ENCODE data around the gene ST6GAL2. TPM values are rescaled to one million over a fixed set of nuclear protein-coding genes. Genes with fewer than 3 reads are reported as not detected.

Gene ST6GAL2
- total RNA-seq, 1 experiment from 2014 or later: not detected

DNA sequence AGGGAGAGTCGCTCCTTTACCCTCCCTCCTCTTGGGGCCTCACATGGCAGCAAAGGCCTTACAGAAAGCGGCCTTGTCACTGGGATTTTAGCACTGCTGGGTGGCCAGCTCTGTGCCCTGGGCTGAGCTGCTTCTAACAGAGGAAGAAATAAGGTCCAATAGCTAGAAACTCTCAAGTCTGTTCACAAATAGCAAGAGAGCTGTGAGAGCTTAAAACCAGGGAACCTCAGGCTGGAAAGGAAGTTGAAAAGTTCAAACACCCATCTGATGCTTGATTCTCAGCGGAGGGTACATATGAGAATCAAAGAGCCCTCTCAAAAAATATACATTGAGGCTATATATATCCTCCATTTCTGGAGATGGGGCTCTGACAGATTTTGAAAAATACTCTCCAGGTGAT is 54.7 kb downstream of the ST6GAL2 start:
- no peak for DNase-seq (ENCODE audit: extremely low read depth, low read depth)

DNA sequence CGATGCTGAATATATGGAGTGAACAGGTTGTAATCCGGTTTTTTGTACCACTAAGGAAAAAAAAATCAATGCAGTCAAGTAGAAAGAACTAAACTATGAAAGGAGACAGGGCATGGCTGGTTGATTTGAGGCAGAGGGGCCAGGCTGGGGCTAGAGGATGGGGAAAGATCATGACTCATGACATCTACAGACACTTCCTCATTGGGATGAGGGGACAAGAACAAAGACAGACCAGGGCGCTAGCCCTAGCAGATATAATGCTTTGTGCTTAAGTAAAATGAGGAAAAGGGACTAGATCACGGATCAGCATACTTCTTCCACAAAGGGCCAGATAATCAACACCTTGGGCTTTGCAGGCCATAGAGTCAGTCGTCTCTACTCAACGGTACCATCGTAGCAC is 55.8 kb downstream of the ST6GAL2 start:
- no peak for DNase-seq (ENCODE audit: extremely low read depth, low read depth)

DNA sequence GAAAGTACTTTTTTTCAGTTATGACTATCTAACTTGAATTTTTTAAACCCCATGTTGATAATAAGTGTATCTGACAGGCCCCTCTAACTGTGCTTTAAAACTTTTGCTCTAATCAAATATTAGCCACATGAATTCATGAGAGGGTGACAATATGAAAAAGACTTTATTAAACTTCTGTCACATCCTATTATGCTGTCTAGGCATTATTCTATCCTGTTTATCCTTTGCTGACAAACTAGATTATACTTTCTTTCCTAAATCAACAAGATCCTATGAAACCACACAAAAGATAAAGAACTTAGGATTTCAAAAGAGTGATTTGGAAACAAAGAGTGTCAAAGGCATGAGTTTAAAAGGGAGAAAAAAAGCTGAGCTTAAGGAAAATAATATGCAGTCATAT is 57.8 kb downstream of the ST6GAL2 start:
- no peak for DNase-seq (ENCODE audit: extremely low read depth, low read depth)

DNA sequence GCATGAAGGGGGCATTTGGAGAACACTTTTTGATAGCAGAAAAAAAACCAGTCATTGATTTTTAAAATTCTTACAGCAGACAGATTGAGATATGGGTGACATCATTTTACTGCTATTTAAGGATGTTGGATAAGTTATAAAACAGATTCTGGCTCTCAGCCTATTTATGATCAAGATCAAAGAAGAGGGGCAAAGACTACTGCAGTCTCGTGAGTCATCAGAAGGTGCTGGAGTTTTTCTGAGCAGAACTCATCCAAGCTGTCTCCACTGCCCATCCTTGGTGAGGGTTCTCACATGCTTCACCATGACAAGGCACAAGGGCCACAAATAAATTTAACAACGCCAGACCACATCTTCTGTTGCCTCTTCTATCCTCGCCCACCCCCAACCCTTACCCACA is 58.8 kb downstream of the ST6GAL2 start:
- DNase-seq (ENCODE audit: extremely low read depth, low read depth): no peak

DNA sequence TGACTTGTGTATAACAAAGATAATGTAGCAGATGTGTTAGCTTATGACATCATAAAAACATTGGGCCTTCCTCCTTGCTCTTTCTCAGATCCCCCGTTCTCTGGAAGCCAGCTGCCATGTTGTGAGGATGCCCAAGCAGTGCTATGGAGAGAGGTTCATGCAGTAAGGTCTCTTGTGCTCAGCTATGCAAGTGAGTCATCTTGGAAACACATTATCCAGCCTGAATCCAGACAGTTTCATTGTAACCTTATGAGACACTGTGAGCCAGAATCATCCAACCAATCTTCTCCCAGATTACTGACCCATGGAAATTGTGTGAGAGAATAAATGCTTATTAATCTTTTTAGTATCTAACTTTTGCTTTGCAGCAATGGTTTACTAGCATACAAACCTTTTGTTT is 60.8 kb downstream of the ST6GAL2 start:
- no peak for DNase-seq (ENCODE audit: extremely low read depth, low read depth)

DNA sequence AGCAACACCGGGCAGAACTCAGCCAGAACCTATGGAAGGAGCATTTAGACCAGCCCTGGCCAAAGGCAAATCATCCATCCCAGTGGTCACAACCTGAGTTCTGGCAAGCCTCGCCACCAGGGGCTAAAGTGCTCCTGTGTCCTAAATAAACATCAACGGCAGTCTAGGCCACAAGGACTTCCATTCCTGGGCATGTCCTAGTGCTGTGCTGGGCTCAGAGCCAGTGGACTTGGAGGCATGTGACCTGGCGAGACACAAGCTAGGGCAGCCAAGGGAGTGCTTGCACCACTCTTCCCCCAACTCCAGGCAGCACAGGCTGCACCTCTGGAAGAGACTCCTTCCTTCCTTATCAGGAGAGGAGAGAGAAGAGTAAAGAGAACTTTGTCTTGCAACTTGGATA is 69.0 kb downstream of the ST6GAL2 start:
- DNase-seq (ENCODE audit: extremely low read depth, low read depth): no peak

DNA sequence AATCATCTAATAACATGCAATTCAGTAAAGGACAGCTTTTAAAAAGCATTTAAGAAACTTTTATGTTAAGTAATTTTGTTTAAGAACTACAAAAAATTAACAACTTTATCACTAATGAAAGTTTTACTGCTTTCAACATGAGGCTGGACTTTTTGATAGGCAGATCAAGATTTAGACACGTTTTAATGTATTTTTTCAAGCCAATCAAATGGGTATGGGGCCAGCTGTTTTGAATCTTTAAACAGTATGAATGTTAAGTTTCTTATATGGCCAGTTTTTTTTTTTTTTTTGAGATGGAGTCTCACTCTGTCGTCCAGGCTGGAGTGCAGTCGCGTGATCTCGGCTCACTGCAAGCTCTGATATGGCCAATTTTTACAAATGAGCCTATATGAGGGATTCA is 73.1 kb downstream of the ST6GAL2 start:
- DNase-seq (ENCODE audit: extremely low read depth, low read depth): no peak

DNA sequence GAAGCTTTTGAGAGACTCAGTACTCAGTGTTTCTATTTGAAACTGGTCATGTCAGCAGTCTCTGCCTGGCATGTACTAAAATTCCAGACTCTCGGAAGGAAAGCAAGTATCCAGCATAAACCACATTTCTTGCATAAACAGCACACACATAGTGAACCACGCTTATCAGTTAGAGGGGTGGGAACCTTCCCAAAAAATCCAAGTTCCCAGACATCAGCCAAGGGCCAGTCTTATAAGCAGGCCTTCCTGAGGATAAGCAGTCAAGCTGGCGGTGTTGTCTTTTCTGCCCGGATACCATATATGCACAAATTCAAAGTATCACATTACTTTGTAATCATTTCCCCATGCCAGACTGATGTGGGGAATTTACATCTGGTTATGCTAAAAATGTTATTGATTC is 73.6 kb downstream of the ST6GAL2 start:
- DNase-seq (ENCODE audit: extremely low read depth, low read depth): no peak

DNA sequence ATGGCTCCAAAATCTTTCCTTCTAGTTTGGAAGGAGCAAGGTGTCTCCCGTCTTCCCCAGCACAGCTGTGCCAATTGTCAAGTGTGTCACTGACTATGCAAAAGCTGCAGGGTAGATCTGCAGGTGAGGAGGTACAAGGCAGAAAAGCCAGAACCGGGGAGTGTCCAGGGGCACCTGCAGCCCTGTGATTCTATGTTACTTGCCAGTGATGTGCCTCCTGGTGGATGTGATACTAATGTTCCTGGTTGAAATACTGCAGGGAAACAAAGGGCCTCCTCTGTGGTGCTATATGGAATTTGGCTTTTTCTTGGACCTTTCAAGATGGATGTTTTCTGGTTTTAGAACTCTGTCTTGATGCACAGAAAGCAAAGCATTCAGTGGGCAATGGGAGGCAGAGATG is 80.3 kb downstream of the ST6GAL2 start:
- no peak for DNase-seq (ENCODE audit: extremely low read depth, low read depth)

DNA sequence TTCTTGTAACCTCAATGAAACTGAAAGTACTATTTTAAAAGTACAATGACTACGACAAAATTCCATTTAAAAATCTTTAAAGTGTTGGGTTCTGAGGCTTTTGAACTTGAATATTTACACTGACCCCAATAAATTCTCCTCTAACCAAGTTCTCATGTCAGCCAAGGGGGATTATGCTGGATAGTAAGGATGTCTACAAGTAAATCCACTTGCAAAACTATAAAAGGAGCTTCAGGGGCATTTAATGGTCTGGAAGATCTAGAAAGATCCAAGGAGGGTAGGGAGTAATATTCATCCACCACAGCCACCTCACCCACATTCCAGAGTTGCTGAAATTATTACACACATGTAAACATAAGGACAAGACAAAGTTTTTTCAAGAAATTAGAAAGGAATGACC is 81.8 kb downstream of the ST6GAL2 start:
- no peak for DNase-seq (ENCODE audit: extremely low read depth, low read depth)

DNA sequence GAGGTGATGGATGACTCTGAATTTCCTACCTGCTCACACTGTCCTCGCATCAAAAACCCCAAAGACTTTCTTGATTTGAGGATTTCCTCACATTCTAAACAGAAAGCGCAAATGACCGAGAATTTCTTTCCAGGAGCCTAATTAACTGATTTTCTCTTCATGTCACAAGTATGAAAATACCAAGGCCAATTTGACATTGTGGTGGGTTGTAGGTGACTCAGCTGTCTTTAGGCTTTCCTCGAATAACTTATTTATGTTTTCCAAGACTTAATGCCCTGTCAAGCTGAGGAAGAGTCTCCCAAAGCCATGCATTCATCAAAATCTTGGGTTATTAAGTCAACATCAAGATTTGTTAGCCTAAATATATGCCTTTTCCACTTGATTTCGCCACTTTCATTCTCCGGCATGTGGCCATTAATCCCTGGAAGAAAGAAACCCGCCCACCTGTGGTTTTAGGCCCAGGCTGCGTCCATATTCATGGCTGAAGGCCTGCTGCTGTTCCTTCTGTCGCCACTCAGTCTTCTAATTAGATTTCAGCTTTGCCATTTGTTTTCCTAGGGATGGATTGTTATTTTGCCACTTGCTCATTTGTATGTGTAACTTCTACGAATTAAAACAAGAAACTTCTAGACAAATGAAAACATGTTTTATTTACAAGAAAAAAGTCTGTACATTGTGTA is 84.9 kb downstream of the ST6GAL2 start:
- no peak for DNase-seq (ENCODE audit: extremely low read depth, low read depth)

DNA sequence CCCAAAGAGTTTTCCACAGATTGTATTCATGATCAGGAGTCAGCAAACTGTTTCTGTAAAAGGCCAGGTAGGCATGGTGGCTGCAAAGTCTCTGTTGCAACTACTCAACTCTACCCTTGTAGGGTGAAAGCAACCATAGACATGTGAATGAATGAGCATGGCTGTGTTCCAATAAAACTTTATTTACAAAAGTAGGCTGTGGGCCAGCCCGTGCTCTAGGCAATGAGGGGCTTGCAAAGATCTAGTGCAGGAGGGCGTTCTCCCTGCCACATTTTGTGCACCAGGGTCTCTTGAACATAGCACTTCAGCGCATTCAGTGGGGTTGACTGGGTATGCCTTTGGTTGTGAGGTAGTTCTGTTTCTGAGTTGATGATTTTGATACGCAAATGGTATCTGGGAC is 85.8 kb downstream of the ST6GAL2 start:
- DNase-seq (ENCODE audit: extremely low read depth, low read depth): no peak

DNA sequence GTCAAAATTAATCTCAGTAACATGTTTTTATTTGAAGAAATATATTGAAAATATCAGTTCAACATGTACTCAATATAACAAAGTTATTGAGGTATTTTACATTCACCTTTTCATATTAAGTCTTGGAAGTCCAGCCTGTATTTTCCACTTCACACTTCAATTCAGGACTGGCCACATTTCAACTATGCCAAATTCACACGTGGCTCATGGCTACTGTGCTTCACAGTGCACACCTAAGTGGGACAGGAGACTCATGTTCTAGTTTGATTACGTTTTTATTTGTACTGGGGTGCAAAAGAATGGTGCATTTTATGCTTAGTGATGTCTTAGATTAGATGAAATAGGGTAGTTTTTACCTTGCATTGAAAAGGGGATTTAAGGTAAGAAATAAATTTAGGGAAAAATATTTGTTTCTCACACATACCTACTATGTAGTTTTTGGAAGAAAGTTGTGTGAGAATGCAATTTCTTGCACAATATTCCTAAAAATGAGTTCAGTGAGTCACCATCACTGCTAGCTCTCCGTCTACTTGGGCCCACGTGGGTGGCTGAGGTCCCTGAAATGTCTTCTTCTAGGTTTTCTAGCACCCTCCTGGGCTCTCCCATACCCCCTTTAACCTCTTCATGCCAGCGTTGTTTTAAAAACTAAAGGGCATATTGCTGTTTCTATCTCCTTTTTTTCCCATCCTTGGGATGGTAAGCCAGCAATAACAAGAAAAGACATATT is 87.0 kb downstream of the ST6GAL2 start:
- no peak for DNase-seq (ENCODE audit: extremely low read depth, low read depth)

DNA sequence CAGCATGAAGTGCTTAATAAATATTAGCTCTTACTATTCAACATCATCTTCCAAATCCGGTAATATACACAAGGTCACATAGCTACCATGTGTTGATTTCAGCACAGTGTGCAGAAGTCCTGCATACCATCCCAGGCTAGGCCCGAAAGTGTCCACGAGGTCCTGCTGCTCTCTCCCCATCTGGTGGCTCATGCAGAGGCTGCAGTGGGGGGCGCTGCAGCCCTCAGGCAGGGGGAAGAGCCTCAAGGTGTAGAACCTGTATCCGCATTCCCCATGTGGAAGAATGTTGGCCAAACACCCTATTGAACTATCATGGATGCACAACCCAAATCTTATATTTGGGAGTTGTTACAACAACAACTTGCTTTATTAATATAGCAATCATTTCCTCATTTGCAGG is 88.5 kb downstream of the ST6GAL2 start:
- DNase-seq (ENCODE audit: extremely low read depth, low read depth): no peak

DNA sequence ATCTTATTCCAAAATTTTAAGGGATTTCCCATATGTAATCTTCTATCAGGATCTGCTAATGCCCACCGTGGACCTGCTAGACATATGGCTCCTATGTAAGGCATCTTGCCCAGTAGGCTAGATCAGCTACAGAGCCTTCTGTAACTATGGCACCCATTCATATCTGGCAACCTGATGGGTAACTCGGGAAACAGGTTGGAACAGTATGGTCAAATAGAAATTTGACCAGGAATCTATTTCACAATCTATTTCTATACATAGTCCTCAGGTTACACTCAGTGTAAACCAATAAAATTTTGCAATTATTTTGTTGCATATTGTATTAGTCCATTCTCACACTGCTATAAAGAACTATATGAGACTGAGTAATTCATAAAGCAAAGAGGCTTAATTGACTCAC is 93.3 kb downstream of the ST6GAL2 start:
- no peak for DNase-seq (ENCODE audit: extremely low read depth, low read depth)

DNA sequence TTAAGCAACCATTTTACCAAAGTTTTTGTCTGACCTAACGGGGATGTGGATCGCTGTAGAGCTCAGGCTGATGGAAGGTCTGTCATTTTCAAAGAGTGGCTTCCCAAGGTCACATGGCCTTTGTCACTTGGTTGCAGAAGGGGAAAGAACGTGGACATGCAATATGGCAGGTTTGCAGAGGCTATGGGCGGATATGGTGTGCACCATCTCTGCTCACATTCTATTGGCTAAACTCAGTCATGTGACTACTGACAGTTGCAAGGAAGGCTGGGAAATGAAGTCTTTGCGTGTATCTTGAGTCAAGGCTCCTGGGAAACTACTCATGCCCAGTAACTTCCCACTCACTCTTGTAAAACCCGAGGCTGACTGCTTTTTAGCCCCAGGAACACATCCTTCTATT is 96.8 kb downstream of the ST6GAL2 start:
- no peak for DNase-seq (ENCODE audit: extremely low read depth, low read depth)

DNA sequence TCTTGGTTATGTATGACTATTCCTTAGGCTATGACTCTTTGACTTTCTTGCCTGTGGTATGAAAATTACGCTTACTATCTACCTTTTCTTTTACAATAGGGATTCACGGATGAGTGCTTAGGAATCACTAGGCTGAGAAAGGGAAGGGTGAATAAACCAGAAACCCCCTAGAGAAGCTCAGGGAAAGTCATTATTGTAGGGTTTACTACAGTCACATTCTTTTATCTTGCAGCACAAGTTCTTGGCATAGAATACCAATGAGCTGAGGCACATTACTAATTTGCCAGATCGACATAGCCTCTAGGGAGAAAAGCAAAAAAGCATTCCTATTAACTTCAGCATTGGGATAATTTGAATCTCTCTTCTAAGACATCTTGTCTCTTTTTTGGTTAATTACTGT is 103.3 kb downstream of the ST6GAL2 start:
- DNase-seq (ENCODE audit: extremely low read depth, low read depth): no peak

DNA sequence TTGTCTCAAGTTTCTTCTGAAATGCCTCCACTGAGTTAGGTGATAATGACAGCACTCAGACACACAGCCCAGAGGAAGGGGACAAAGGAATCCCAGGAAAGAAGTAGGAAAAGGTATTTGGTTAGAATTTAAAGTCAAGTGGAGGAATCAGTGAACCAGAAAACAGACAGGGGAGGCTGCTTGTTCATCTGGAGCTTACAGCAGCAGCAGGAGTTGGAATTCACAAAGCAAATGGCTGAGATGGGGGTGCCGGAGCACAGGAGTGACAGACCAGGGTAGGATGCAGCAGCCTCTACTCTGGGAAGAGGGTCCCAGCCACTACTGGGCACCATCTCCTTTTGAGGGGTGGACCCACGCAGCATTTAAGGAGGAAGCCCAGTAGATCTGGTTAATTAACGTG is 104.8 kb downstream of the ST6GAL2 start:
- DNase-seq (ENCODE audit: extremely low read depth, low read depth): no peak

DNA sequence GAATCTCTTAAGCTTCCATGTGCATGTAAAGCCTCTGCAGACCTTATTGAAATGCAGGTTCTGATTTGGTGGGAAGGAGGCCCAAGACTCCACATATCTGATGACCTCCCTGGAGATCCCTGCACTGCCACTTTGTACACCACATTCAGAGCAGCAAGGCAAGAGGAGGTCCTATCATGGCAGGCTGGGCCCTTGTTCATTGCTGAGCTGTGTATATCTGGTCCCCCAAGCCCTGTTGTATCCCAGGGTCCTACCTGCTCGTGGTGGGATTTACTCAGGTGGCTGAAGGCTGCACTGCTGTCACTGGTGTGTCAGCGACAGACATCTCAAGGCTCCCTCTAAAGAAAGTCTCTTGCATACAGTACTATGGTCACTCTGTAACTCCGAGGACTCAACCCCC is 114.2 kb downstream of the ST6GAL2 start:
- no peak for DNase-seq (ENCODE audit: extremely low read depth, low read depth)

DNA sequence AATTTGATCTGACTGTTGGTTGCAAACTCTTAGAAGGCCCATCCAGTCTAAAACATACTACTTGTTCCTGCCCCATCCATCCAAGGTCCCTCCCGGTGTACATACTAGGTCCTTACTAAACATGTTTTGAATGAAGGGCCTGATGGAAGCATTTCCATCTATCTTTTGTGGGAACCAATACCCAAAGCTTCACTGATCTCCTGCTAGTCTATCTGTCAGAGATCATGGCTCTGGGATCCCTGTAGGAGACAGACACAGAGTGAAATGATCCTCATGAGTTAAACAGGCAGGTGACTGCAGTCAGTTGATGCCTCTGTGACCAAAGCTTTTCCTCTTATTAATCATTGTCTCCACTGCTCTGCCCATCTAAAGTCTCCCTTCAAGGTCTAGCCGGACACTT is 115.0 kb downstream of the ST6GAL2 start:
- no peak for DNase-seq (ENCODE audit: extremely low read depth, low read depth)

DNA sequence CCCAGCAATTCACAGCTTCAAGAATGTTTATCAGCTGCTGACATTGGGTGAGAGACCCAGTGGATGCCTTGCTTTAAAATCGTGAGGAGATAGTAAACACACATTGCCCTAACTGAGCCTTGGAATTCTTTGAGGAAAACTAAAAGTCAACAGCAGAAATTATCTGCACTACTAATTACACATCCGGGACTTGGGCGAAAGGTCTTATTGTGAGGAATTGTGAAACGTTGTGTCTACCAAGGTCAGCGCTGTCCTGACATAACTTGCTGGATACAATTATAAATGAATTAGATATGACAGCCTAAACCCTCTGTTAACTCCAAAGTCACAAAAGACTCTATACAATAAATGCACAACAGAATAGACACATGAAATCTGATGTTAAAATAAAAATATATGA is 121.4 kb downstream of the ST6GAL2 start:
- DNase-seq (ENCODE audit: extremely low read depth, low read depth): no peak

DNA sequence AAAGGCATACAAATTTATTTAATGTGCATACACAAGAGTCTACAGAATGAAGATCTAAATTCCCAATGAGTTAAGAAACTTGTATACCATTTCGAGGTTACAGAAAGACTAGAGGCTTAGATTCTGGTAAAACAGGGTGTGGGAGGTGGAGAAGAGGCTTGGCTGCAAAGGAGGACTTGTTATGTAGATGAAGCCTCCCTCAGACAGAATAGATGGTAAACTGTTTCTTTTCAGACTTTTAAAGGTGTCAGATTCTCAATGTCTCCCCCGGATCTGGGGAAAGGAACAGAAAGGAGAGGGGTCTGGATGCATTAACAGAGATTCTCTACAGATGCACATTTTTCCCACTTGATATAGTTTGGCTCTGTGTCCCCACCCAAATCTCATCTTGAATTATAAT is 126.0 kb downstream of the ST6GAL2 start:
- DNase-seq (ENCODE audit: extremely low read depth, low read depth): no peak

All from NCI-H460 (cell line).